Ovary (tissue), 9 donors: ENCODE data around the gene WNK2. TPM values are rescaled to one million over a fixed set of nuclear protein-coding genes. Genes with fewer than 3 reads are reported as not detected.
"Not testable (repeated sequence)": the region's sequence is repeated elsewhere in the genome, so short reads cannot be mapped to it uniquely, and the experiment has no call there.

Source experiments
- DNase-seq, 5 donors: peaks; one replicate each; pipeline ENCODE4 v3.0.0-alpha.2; 2019 to 2020
- H3K27ac ChIP-seq, 2 donors: fragments of 200-600 bp; one replicate each; pipeline versions ENCODE4 v1.5.1 to v1.8.0; 2019 to 2022
- H3K27me3 ChIP-seq: fragments of 200-600 bp; one replicate; pipeline ENCODE4 v1.8.0; 2022
- H3K36me3 ChIP-seq: fragments of 200-600 bp; sonication (generic); one replicate; pipeline ENCODE4 v1.5.1; 2019
- H3K4me1 ChIP-seq: one replicate; pipeline ENCODE4 v1.8.1; 2013; ENCODE audit warnings: mild to moderate bottlenecking, moderate library complexity; ENCODE audit not compliant: insufficient read depth
- H3K4me3 ChIP-seq: fragments of 200-600 bp; sonication (generic); one replicate; pipeline ENCODE4 v1.5.1; 2017
- H3K9me3 ChIP-seq, 2 donors: fragments of 200-600 bp in 1 of 2; sonication (generic) in 1 of 2; one replicate each; pipeline versions ENCODE4 v1.5.1 to v1.8.1; 2013 to 2019; ENCODE audit warnings: mild to moderate bottlenecking in 1 of 2, moderate library complexity in 1 of 2
- EP300 ChIP-seq: sonication (generic); formaldehyde crosslinking; IDR thresholded peaks from one replicate; pipeline ENCODE4 v1.6.1; 2017; ENCODE audit warnings: antibody characterized with exemption
- POLR2A ChIP-seq: fragments of 450-650 bp; IDR thresholded peaks from one replicate; pipeline ENCODE4 v1.6.1; 2017; ENCODE audit warnings: antibody characterized with exemption, mild to moderate bottlenecking, moderate library complexity
- WGBS, 3 donors: extraction: QIAGEN DNeasy Blood & Tissue Kit in 1 of 3; methylation state at CpG; one replicate each; pipeline versions ENCODE4 v1.1.5 to v1.1.7; 2013 to 2017; 5-methylcytosine and 5-hydroxymethylcytosine counted together
- intact Hi-C, 4 donors: fragments of 100-400 bp; cut with DNase I; formaldehyde crosslinking; loops; one replicate each; pipeline versions ENCODE4 v1.11.0 to v1.15.1; 2022 to 2023
- polyA plus RNA-seq, 2 donors: library from polyadenylated mRNA; stranded (reverse); fragments of 200-250 nt in 1 of 2; fragments of 350-450 nt in 1 of 2; fragmentation: Illumina TruSeq in 1 of 2; extraction: RNeasy Lipid Tissue Mini Kit (QIAGEN cat#74804) in 1 of 2; gene quantifications; one replicate each; pipeline ENCODE4 v1.2.3, GENCODE V29; 2013 to 2014
- total RNA-seq, 7 donors: library from RNA; depleted of rRNA in 2 of 7; stranded (reverse); fragments of >200 nt in 2 of 7; fragmentation: NEBNext Ultra II Directional in 3 of 7; extraction: Animal tissue kit (Norgen Biotek cat#: 25700) in 3 of 7; gene quantifications; one replicate each; pipeline versions ENCODE4 v1.1.0 to v1.2.4, GENCODE V29; 2016 to 2023
- TF ChIP-seq, protein P1 (sequence below), 3 donors: fragments of 450-650 bp in 2 of 3; fragments of 200-600 bp in 1 of 3; IDR thresholded peaks; one replicate each; pipeline versions ENCODE4 v1.5.1 to v1.8.0; 2016 to 2022; ENCODE audit warnings: antibody characterized with exemption in 3 of 3, mild to moderate bottlenecking in 1 of 3
- donor health status: DM: no; HTN: no; CAD: no; lungs with moderate emphysema.
- donor health status: DM: no; HTN: no; CAD: no.
- donor health status: Bipolar disorder and iron deficiency.
- donor health status: DM: yes; HTN: yes; CAD: no.
- donor health status: DM: no; HTN: no; CAD: no.
- donor health status: DM: yes; HTN: yes; CAD: no.

WNK2 gene
- total and polyA plus RNA-seq, 9 donors, result 0.53 to 24.7 (median 4.4) TPM

GRCh38 chr9:93247099-93247865 lies 63.3 kb downstream of the WNK2 start:
- Histone ChIP-seq H3K27me3 (no peaks in the 10 kb centered on the region), H3K36me3 (no peaks in the 10 kb centered on the region), H3K4me3 (no peak overlapping the region), H3K27ac (no peak overlapping the region), H3K9me3 (no peaks in the 10 kb centered on the region), H3K4me1 (no peaks in the 10 kb centered on the region)
- intact Hi-C loops, result no loop called here
- TF ChIP-seq POLR2A, result no peak
- TF ChIP-seq, protein P1, sequence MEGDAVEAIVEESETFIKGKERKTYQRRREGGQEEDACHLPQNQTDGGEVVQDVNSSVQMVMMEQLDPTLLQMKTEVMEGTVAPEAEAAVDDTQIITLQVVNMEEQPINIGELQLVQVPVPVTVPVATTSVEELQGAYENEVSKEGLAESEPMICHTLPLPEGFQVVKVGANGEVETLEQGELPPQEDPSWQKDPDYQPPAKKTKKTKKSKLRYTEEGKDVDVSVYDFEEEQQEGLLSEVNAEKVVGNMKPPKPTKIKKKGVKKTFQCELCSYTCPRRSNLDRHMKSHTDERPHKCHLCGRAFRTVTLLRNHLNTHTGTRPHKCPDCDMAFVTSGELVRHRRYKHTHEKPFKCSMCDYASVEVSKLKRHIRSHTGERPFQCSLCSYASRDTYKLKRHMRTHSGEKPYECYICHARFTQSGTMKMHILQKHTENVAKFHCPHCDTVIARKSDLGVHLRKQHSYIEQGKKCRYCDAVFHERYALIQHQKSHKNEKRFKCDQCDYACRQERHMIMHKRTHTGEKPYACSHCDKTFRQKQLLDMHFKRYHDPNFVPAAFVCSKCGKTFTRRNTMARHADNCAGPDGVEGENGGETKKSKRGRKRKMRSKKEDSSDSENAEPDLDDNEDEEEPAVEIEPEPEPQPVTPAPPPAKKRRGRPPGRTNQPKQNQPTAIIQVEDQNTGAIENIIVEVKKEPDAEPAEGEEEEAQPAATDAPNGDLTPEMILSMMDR (IDR thresholded peaks at IDR 0.05), result no peak
- TF ChIP-seq EP300, result no peak
- no peak for DNase-seq
- WGBS, 3 donors, result 94 to 96% (median 94%) methylated on average over 33 to 36 of the region's 36 CpGs

DNA sequence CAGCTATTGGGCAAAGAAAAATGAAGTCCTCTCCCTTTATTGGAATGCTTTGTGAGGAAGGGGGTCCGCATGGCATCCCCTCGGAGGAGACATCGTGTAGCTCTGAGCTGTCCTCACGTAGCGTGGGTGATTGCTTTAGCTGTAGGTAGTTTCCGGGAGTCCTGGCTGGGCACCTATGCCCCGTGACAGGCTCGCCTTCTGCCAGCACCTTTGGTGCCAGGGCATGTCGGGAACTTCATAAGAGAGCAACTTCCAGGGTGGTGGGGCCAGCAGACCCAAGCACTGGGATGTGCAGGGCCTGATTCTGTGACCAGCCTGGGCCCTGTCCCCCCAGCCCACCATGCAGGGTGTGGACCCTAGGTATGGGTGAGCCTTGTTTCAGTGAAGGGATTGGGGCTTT lies 64.0 kb downstream of the WNK2 start:
- Histone ChIP-seq H3K4me3 (no peak overlapping the region), H3K27ac (no peak overlapping the region), H3K4me1 (no peaks in the 10 kb centered on the region), H3K36me3 (no peaks in the 10 kb centered on the region), H3K27me3 (no peaks in the 10 kb centered on the region), H3K9me3 (no peaks in the 10 kb centered on the region)
- 85 to 89% (median 88%) methylated on average over 9 of the region's 9 CpGs for WGBS, 3 donors
- TF ChIP-seq, protein P1 (IDR thresholded peaks at IDR 0.05), result no peak
- TF ChIP-seq EP300, result no peak
- TF ChIP-seq POLR2A, result no peak
- no peak for DNase-seq
- intact Hi-C loops, result no loop called here

DNA sequence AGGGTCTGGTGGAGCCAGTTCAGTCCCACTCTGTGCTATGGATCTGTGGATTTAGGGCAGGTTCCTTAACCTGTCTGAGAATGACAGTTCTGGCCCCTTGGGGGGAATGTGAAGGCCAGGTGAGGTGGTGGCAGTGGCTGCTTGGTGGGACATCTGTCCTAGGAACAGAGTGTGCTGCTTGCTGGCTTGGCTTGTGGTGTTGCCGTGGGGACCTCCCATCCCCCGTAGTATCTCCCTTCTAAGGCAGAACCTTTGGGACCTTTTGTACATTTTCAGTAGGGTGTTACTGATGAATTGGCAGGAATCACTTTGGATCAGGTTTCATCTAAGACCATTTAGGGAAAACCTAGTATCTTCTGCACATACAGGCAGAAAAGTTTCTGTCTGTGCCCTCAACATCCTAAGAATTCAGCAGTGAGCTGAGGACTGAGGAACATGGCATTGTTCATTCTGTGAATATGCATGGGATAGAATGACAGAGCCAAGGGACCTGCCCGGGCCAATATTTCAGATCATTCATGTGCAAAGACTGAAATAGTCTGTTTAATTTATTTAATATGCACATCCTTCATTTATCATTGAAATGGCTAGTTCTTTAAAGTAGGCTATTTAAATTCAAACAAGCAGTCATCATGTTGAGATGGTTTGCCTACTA lies 64.6 kb downstream of the WNK2 start:
- Histone ChIP-seq H3K4me1 (no peaks in the 10 kb centered on the region), H3K4me3 (no peak overlapping the region), H3K27me3 (no peaks in the 10 kb centered on the region), H3K9me3 (no peaks in the 10 kb centered on the region), H3K27ac (no peak overlapping the region), H3K36me3 (no peaks in the 10 kb centered on the region)
- 61 to 65% (median 62%) methylated on average over 3 of the region's 3 CpGs for WGBS, 3 donors
- TF ChIP-seq POLR2A, result no peak
- TF ChIP-seq, protein P1 (IDR thresholded peaks at IDR 0.05), result no peak
- TF ChIP-seq EP300, result no peak
- intact Hi-C loops, result no loop called here
- no peak for DNase-seq

DNA sequence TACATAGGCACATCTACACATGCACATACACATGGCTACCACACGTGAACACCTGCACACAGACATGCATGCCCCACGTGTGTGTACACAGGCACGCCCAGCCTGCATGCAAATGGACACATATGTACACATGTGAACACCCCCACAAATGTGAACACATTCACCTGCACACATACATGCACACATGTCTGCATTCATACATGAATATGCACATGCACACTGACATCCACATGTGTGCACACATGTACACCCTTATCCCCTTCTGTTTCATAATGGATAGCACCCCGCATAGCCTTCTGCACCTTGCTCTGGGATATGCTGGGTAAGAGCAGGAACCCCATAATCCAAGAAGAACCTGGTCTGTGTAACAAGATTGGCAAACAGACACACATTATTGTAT lies 66.2 kb downstream of the WNK2 start:
- Histone ChIP-seq H3K4me1 (no peaks in the 10 kb centered on the region), H3K4me3 (no peak overlapping the region), H3K9me3 (no peaks in the 10 kb centered on the region), H3K27ac (no peak overlapping the region), H3K36me3 (no peaks in the 10 kb centered on the region), H3K27me3 (no peaks in the 10 kb centered on the region)
- TF ChIP-seq, protein P1 (IDR thresholded peaks at IDR 0.05), result no peak
- TF ChIP-seq EP300 (no peak), POLR2A (no peak)
- intact Hi-C loops, result no loop called here
- 94 to 95% (median 95%) methylated on average over 4 of the region's 4 CpGs for WGBS, 3 donors
- DNase-seq, result no peak

DNA sequence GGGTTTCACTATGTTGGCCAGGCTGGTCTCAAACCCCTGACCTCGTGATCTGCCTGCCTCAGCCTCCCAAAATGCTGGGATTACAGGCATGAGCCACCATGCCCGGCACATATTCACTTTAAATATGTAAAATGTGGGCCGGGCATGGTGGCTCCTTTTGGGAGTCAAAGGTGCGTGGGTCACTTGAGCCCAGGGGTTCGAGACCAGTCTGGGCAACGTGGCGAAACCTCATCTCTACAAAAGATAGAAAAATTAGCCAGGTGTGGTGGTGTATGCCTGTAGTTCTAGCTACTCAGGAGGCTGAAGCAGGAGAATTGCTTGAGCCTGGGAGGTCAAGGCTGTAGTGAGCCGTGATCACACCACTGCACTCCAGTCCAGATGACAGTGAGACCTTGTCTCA lies 67.4 kb downstream of the WNK2 start:
- H3K4me3 ChIP-seq, H3K4me1 ChIP-seq, H3K27ac ChIP-seq, H3K27me3 ChIP-seq, H3K36me3 ChIP-seq, intact Hi-C loops, H3K9me3 ChIP-seq: not testable (repeated sequence)
- WGBS, 3 donors, result 94 to 95% (median 94%) methylated on average over 8 of the region's 8 CpGs
- DNase-seq, result peak in 1 of 5 donors; percentile 3
